ENCODE results near the gene CTAGE1. TPM values are rescaled to one million over a fixed set of nuclear protein-coding genes. Genes with fewer than 3 reads are reported as not detected.
"Not testable (repeated sequence)": the region's sequence is repeated elsewhere in the genome, so short reads cannot be mapped to it uniquely, and the experiment has no call there.

The CTAGE1 gene
- total and polyA plus RNA-seq, 2 experiments from 2014 or later: not detected

DNA sequence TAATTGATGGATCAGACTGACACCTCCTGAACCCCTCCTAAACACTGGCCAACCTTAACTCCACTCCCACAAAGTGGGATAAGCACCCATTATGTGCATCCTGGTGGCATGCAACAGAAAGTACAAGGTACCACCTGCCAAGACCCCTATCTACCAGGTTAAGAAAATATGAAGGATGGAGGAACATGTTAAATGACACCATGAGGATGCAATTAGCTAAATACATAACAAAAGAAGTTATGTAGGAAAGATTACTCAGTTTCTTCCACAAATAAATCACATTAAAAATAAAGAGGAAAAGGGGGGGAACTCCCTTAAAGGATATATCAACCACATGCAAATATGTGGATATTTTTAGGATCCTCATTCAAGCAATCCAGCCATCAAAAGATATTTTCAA lies 12.6 kb downstream of the CTAGE1 start:
- no peaks in the 10 kb centered on the region for H3K27me3 ChIP-seq
- H3K27ac ChIP-seq: no peak overlapping the region
- TF ChIP-seq, protein P1, sequence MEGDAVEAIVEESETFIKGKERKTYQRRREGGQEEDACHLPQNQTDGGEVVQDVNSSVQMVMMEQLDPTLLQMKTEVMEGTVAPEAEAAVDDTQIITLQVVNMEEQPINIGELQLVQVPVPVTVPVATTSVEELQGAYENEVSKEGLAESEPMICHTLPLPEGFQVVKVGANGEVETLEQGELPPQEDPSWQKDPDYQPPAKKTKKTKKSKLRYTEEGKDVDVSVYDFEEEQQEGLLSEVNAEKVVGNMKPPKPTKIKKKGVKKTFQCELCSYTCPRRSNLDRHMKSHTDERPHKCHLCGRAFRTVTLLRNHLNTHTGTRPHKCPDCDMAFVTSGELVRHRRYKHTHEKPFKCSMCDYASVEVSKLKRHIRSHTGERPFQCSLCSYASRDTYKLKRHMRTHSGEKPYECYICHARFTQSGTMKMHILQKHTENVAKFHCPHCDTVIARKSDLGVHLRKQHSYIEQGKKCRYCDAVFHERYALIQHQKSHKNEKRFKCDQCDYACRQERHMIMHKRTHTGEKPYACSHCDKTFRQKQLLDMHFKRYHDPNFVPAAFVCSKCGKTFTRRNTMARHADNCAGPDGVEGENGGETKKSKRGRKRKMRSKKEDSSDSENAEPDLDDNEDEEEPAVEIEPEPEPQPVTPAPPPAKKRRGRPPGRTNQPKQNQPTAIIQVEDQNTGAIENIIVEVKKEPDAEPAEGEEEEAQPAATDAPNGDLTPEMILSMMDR (IDR thresholded peaks at IDR 0.05; ENCODE audit: low read depth, low read length): no peak
- H3K4me1 ChIP-seq (ENCODE audit: low read depth): no peaks in the 10 kb centered on the region
- DNase-seq (ENCODE audit: low read depth in 1 of 2, low spot score in 1 of 2): no peak
- no peaks in the 10 kb centered on the region for H3K36me3 ChIP-seq
- H3K9me3 ChIP-seq (ENCODE audit: low read depth): peaks cover 4% of the 10 kb centered on the region
- no peak overlapping the region for H3K4me3 ChIP-seq

GRCh38 chr18:22403950-22404349 lies 13.8 kb downstream of the CTAGE1 start:
- Histone ChIP-seq H3K4me3 (no peak overlapping the region), H3K27me3 (no peaks in the 10 kb centered on the region), H3K9me3 (ENCODE audit: low read depth) (peaks cover 4% of the 10 kb centered on the region), H3K27ac (no peak overlapping the region), H3K4me1 (ENCODE audit: low read depth) (no peaks in the 10 kb centered on the region), H3K36me3 (no peaks in the 10 kb centered on the region)
- TF ChIP-seq, protein P1 (IDR thresholded peaks at IDR 0.05; ENCODE audit: low read depth, low read length): no peak
- DNase-seq (ENCODE audit: low read depth in 1 of 2, low spot score in 1 of 2): no peak

DNA sequence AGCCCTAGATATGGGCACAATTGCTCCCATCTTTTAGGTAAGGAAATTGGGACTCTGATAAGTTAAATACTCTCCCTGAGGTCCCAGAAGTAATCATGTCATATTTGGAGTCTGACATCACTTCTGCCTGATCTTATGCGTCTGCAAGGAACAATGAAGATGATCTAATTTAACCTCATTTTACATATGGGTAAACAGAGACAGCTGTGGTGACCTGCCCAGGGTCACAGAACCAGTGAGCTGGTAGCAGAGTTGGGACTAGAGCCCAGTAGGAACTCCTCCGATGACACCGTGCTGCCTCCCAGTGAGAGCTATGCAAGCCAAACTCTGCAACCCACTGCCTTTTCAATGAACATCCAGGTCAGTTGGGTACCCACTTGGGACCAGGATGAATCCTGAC lies 17.8 kb downstream of the CTAGE1 start:
- TF ChIP-seq, protein P1 (IDR thresholded peaks at IDR 0.05; ENCODE audit: low read depth, low read length): no peak
- Histone ChIP-seq H3K27ac (no peak overlapping the region), H3K9me3 (ENCODE audit: low read depth) (peaks cover 3% of the 10 kb centered on the region), H3K27me3 (no peaks in the 10 kb centered on the region), H3K4me1 (ENCODE audit: low read depth) (no peaks in the 10 kb centered on the region), H3K4me3 (no peak overlapping the region), H3K36me3 (no peaks in the 10 kb centered on the region)
- DNase-seq (ENCODE audit: low read depth in 1 of 2, low spot score in 1 of 2): no peak

DNA sequence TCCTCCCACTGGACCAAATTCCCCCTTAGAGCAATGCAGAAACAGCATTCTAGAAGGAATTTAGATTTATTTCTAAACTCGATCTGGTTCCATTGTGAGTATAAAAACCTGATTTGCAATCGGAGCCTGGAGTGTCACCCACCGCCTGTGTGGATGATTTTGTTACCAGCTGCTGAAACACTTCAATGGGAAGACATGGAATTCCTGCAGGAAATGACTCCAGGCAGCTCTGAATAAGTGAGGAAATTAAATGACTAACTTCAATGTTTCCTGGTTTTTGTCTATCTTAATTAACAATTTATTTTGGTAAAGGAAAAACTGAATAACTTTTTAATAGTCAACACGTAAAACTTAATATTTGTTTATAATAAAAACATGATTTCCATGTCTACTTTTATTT lies 19.3 kb downstream of the CTAGE1 start:
- Histone ChIP-seq H3K27ac (no peak overlapping the region), H3K4me1 (ENCODE audit: low read depth) (no peaks in the 10 kb centered on the region), H3K9me3 (ENCODE audit: low read depth) (no peaks in the 10 kb centered on the region), H3K27me3 (no peaks in the 10 kb centered on the region), H3K4me3 (no peak overlapping the region), H3K36me3 (no peaks in the 10 kb centered on the region)
- peak; percentile 12 to 27 for DNase-seq (ENCODE audit: low read depth in 1 of 2, low spot score in 1 of 2)
- TF ChIP-seq, protein P1 (IDR thresholded peaks at IDR 0.05; ENCODE audit: low read depth, low read length): no peak

GRCh38 chr18:22394428-22394827 lies 23.3 kb downstream of the CTAGE1 start:
- H3K27ac ChIP-seq: no peak overlapping the region
- TF ChIP-seq, protein P1 (IDR thresholded peaks at IDR 0.05; ENCODE audit: low read depth, low read length): no peak
- no peaks in the 10 kb centered on the region for H3K4me1 ChIP-seq (ENCODE audit: low read depth)
- H3K36me3 ChIP-seq: no peaks in the 10 kb centered on the region
- no peaks in the 10 kb centered on the region for H3K27me3 ChIP-seq
- peak in 1 of 2 donors; percentile 4 for DNase-seq (ENCODE audit: low read depth in 1 of 2, low spot score in 1 of 2)
- H3K4me3 ChIP-seq: no peak overlapping the region
- H3K9me3 ChIP-seq (ENCODE audit: low read depth): no peaks in the 10 kb centered on the region

DNA sequence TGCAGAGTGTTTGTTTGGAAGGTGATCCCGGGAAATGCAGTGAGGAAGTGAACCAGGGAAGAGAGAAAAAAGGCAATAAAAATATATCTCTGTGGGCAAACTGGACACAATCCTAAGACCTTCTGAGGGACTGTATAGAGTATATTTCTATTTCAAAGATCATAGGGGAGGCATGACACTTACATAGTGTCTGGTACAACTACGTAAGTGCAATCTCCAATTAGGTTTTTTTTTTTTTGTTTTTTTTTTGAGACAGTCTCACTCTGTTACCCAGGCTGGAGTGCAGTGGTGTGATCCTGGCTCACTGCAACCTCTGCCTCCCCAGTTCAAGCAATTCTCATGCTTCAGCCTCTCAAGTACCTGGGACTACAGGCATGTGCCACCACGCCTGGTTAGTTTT lies 24.6 kb downstream of the CTAGE1 start:
- H3K4me1 ChIP-seq (ENCODE audit: low read depth); H3K36me3 ChIP-seq; H3K4me3 ChIP-seq; H3K27me3 ChIP-seq; H3K9me3 ChIP-seq (ENCODE audit: low read depth); DNase-seq (ENCODE audit: low read depth in 1 of 2, low spot score in 1 of 2); H3K27ac ChIP-seq: not testable (repeated sequence)
